A549 (cell line): ENCODE data around the gene CEBPA. TPM values are rescaled to one million over a fixed set of nuclear protein-coding genes. Genes with fewer than 3 reads are reported as not detected.
A peak's percentile ranks its signal among the peaks of the same experiment; 100 is the strongest.

Experiments used
- ATAC-seq, 2 experiments: fragments of 200-7000 bp in 1 of 2; fragments of >200 bp in 1 of 2; cut with Nextera tagmentation in 1 of 2; cut with Tn5 transposase in 1 of 2; 3 replicates each; pipeline versions ENCODE4 v1.8.0 to v1.9.1; 2018 to 2020; ENCODE audit warnings: mild to moderate bottlenecking in 1 of 2, moderate library complexity in 1 of 2
- CTCF ChIA-PET: fragments of 300-600 bp; sonication (Branson Sonifier 250); formaldehyde crosslinking; extraction: SDS; loops from one replicate; lab custom pipeline; 2021; ENCODE audit warnings: antibody characterized with exemption, inconsistent platforms; lab: Yijun Ruan, JAX
- POLR2A ChIA-PET: fragments of 350-600 bp; formaldehyde crosslinking; extraction: SDS; loops from one replicate; lab custom pipeline; 2021; ENCODE audit warnings: antibody characterized with exemption, inconsistent platforms; lab: Yijun Ruan, JAX
- DNase-seq, 2 experiments: peaks; one replicate each; pipeline versions ENCODE4 v3.0.0 to v3.0.0-alpha.2; 2011 to 2016; ENCODE audit warnings: low read depth in 1 of 2, low spot score in 1 of 2
- FAIRE-seq: peaks from 2 replicates; lab custom pipeline; 2011; peaks lifted over from hg19 to GRCh38; lab: Jason Lieb, UNC
- H3K27ac ChIP-seq, 2 experiments: fragments of >200 bp; sonication (Bioruptor Twin); formaldehyde crosslinking; 3 replicates each; pipeline ENCODE4 v1.5.1; 2016 to 2017
- H3K4me1 ChIP-seq: fragments of >200 bp; sonication (Bioruptor Twin); formaldehyde crosslinking; 3 replicates; pipeline ENCODE4 v1.6.1; 2016
- H3K4me2 ChIP-seq: fragments of >200 bp; sonication (Bioruptor Twin); formaldehyde crosslinking; 3 replicates; pipeline ENCODE4 v1.6.1; 2016
- H3K4me3 ChIP-seq: fragments of >200 bp; sonication (Bioruptor Twin); formaldehyde crosslinking; 3 replicates; pipeline ENCODE4 v1.5.1; 2016
- H3K9me3 ChIP-seq: fragments of >200 bp; sonication (Bioruptor Twin); formaldehyde crosslinking; 3 replicates; pipeline ENCODE4 v1.6.1; 2016
- CBX2 ChIP-seq: fragments of 200-600 bp; sonication (generic); IDR thresholded peaks from 2 replicates; pipeline ENCODE4 v1.6.1; 2016; ENCODE audit warnings: low read depth, mild to moderate bottlenecking, borderline replicate concordance
- CBX8 ChIP-seq: fragments of 200-600 bp; sonication (generic); IDR thresholded peaks from 2 replicates; pipeline ENCODE4 v1.6.1; 2016
- CEBPB ChIP-seq, 2 experiments: fragments of >200 bp in 1 of 2; sonication (Bioruptor Twin) in 1 of 2; formaldehyde crosslinking in 1 of 2; IDR thresholded peaks; 2 replicates each; pipeline ENCODE4 v1.6.1; 2012 to 2016
- EP300 ChIP-seq, 2 experiments: fragments of >200 bp; sonication (Bioruptor Twin); formaldehyde crosslinking; IDR thresholded peaks; 2 replicates in 1 of 2; 3 replicates in 1 of 2; pipeline ENCODE4 v1.6.1; 2016 to 2017
- FOSB ChIP-seq: fragments of 250-450 bp; sonication (Bioruptor Pico); IDR thresholded peaks from 2 replicates; pipeline ENCODE4 v1.5.0; 2020; ENCODE audit warnings: mild to moderate bottlenecking, moderate library complexity
- FOSL2 ChIP-seq, 2 experiments: fragments of 450-650 bp in 1 of 2; fragments of >200 bp in 1 of 2; sonication (Bioruptor Twin) in 1 of 2; formaldehyde crosslinking; IDR thresholded peaks; 2 replicates each; pipeline versions ENCODE4 v1.5.0 to v1.6.1; 2016 to 2020; ENCODE audit warnings: mild to moderate bottlenecking in 1 of 2, moderate library complexity in 1 of 2
- GATA3 ChIP-seq: IDR thresholded peaks from 2 replicates; pipeline ENCODE4 v1.6.1; 2012; ENCODE audit warnings: borderline replicate concordance
- HES2 ChIP-seq: fragments of >200 bp; sonication (Bioruptor Twin); formaldehyde crosslinking; IDR thresholded peaks from 2 replicates; pipeline ENCODE4 v1.6.1; 2016
- HMGXB4 ChIP-seq: fragments of 250-450 bp; sonication (Bioruptor Pico); IDR thresholded peaks from 2 replicates; pipeline ENCODE4 v1.5.0; 2021; ENCODE audit warnings: mild to moderate bottlenecking, moderate library complexity, borderline replicate concordance
- HOXB5 ChIP-seq: fragments of 250-450 bp; sonication (Bioruptor Pico); IDR thresholded peaks from 2 replicates; pipeline ENCODE4 v1.5.0; 2020; ENCODE audit warnings: mild to moderate bottlenecking, moderate library complexity
- KDM5A ChIP-seq: fragments of 200-600 bp; sonication (generic); IDR thresholded peaks from 2 replicates; pipeline ENCODE4 v1.6.1; 2016; ENCODE audit warnings: antibody characterized with exemption, mild to moderate bottlenecking
- MYC ChIP-seq: IDR thresholded peaks from 2 replicates; pipeline ENCODE4 v1.6.1; 2012; ENCODE audit warnings: mild to moderate bottlenecking, inconsistent platforms, low read length, improper control_type of control experiment, borderline replicate concordance
- RAD21 ChIP-seq, 2 experiments: fragments of >200 bp in 1 of 2; sonication (Bioruptor Twin) in 1 of 2; formaldehyde crosslinking in 1 of 2; IDR thresholded peaks in 1 of 2; conservative IDR thresholded peaks in 1 of 2; 2 replicates in 1 of 2; 3 replicates in 1 of 2; pipeline ENCODE4 v1.6.1; 2012 to 2018; ENCODE audit warnings: inconsistent platforms in 1 of 2
- USF2 ChIP-seq: fragments of 450-650 bp; IDR thresholded peaks from 2 replicates; pipeline ENCODE4 v1.6.1; 2014; ENCODE audit warnings: antibody characterized with exemption
- ZC3H11A ChIP-seq: fragments of 450-650 bp; IDR thresholded peaks from 2 replicates; pipeline ENCODE4 v1.6.1; 2014; ENCODE audit warnings: antibody characterized with exemption, mild to moderate bottlenecking
- ZSCAN20 ChIP-seq: fragments of 250-450 bp; sonication (Bioruptor Pico); IDR thresholded peaks from 2 replicates; pipeline ENCODE4 v1.8.0; 2022; ENCODE audit warnings: mild to moderate bottlenecking, moderate library complexity
- WGBS: methylation state at CpG from one replicate; pipeline ENCODE4 v1.1.6; 2017; ENCODE audit errors: missing lambda C conversion rate; 5-methylcytosine and 5-hydroxymethylcytosine counted together
- polyA plus RNA-seq, 4 experiments: library from polyadenylated mRNA; depleted of rRNA in 3 of 4; stranded (reverse); fragments of >200 nt; fragmentation: RNase III in 1 of 4; extraction: RNeasy Plus Mini Kit Qiagen cat#74134 plus additional on column Dnase treatment in 1 of 4; gene quantifications; 2 replicates in 3 of 4; 3 replicates in 1 of 4; pipeline ENCODE4 v1.2.3, GENCODE V29; 2011 to 2017

CEBPA gene
- polyA plus RNA-seq, 2 of the 4 experiments (the other 2 are of a cell fraction): 3.5 to 6.6 TPM

- peak overlapping the region; percentile 64 for H3K4me2 ChIP-seq
These were observed 9.6 kb downstream of the CEBPA start for GRCh38 chr19:33292595-33293254.

GRCh38 chr19:33291623-33292534, 10.5 kb downstream of the CEBPA start:
- WGBS: 89% methylated on average over 15 of the region's 15 CpGs
- ChIA-PET POLR2A (interaction anchor here (1.4 to 4.1 kb wide), 4 partner anchors 11 to 115 kb away, joined by 3 to 33 read pairs (median 8); partner anchors contain the start of genes CEBPA and CEBPG), CTCF (interaction anchor here (0.6 to 36.6 kb wide), 11 partner anchors 10 to 479 kb away, joined by 3 to 603 read pairs (median 6); partner anchors contain the start of gene CEBPA)
- H3K4me3 ChIP-seq: no peak overlapping the region
- H3K4me1 ChIP-seq: peaks cover 42% of the 10 kb centered on the region
- no peak for FAIRE-seq
- peak overlapping the region; percentile 64 for H3K4me2 ChIP-seq
- peak overlapping the region; percentile 70 to 84 for H3K27ac ChIP-seq
- no peak for DNase-seq
- peaks cover 28% of the 10 kb centered on the region for H3K9me3 ChIP-seq
- no peak for ATAC-seq
- TF ChIP-seq USF2 (no peak), HES2 (no peak), CEBPB (IDR thresholded peaks at IDR 0.05) (no peak), CBX2 (no peak), FOSB (CRISPR knock-in tag) (no peak), ZSCAN20 (no peak), FOSL2 (IDR thresholded peaks at IDR 0.05) (no peak), FOSL2 (CRISPR knock-in tag; IDR thresholded peaks at IDR 0.05) (no peak), RAD21 (conservative IDR thresholded peaks at IDR 0.05 in 1 of 2, IDR thresholded peaks at IDR 0.05 in 1 of 2) (no peak), GATA3 (no peak), EP300 (IDR thresholded peaks at IDR 0.05) (no peak), HMGXB4 (no peak), HOXB5 (CRISPR knock-in tag) (no peak), ZC3H11A (no peak), CBX8 (no peak)

More at GRCh38 chr19:33292595-33293254, 9.6 kb downstream of the CEBPA start:
- Histone ChIP-seq H3K27ac (peak overlapping the region; percentile 70 to 84), H3K4me1 (peaks cover 42% of the 10 kb centered on the region)
- 82% methylated on average over 16 of the region's 16 CpGs for WGBS
- ChIA-PET POLR2A (interaction anchor here (1.8 to 4.1 kb wide), 3 partner anchors 10 to 116 kb away, joined by 6 to 33 read pairs (median 9); partner anchors contain the start of genes CEBPA and CEBPG), CTCF (interaction anchor here (0.5 to 36.6 kb wide), 15 partner anchors 9 to 478 kb away, joined by 3 to 603 read pairs (median 4); partner anchors contain the start of gene CEBPA)
- TF ChIP-seq MYC (0 out of 2 replicates have a peak, but pooled peaks have one; percentile 15), KDM5A (no peak)
- TF ChIP-seq, all 56 proteins: peak for 1
- FAIRE-seq: no peak
- Histone ChIP-seq H3K9me3 (peaks cover 25% of the 10 kb centered on the region), H3K4me3 (no peak overlapping the region)
- ATAC-seq: peak; percentile 36 to 45
- peak in 1 of 2 experiments; percentile 41 for DNase-seq
